Astrocyte (in vitro differentiated cells and primary cell): ENCODE results near the gene SLC19A1. TPM values are rescaled to one million over a fixed set of nuclear protein-coding genes. Genes with fewer than 3 reads are reported as not detected.

ENCODE experiments used
- DNase-seq: peaks from one replicate; pipeline ENCODE4 v3.0.0-alpha.2; 2010; ENCODE audit warnings: low read depth
- FAIRE-seq: peaks from 2 replicates; lab custom pipeline; 2011; peaks lifted over from hg19 to GRCh38; lab: Jason Lieb, UNC
- H2AFZ ChIP-seq: 2 replicates; pipeline ENCODE4 v1.6.0; 2012; ENCODE audit warnings: low read depth, low read length, inconsistent platforms
- H3K27ac ChIP-seq: 2 replicates; pipeline ENCODE4 v1.5.1; 2011; ENCODE audit warnings: low read depth, low read length, inconsistent platforms
- H3K27me3 ChIP-seq: 2 replicates; pipeline ENCODE4 v1.6.0; 2011; ENCODE audit warnings: low read length, inconsistent platforms; ENCODE audit not compliant: insufficient read depth
- H3K36me3 ChIP-seq: 2 replicates; pipeline ENCODE4 v1.5.1; 2011; ENCODE audit warnings: low read length, inconsistent platforms; ENCODE audit not compliant: insufficient read depth
- H3K4me1 ChIP-seq: 2 replicates; pipeline ENCODE4 v1.5.1; 2011; ENCODE audit warnings: low read length, inconsistent platforms; ENCODE audit not compliant: insufficient read depth
- H3K4me2 ChIP-seq: 2 replicates; pipeline ENCODE4 v1.6.0; 2012; ENCODE audit warnings: low read length, inconsistent platforms
- H3K4me3 ChIP-seq: 2 replicates; pipeline ENCODE4 v1.5.1; 2011; ENCODE audit warnings: low read depth, mild to moderate bottlenecking, low read length, inconsistent platforms; ENCODE audit not compliant: insufficient read depth
- H3K79me2 ChIP-seq: 2 replicates; pipeline ENCODE4 v1.6.0; 2012; ENCODE audit warnings: mild to moderate bottlenecking, low read length, inconsistent platforms; ENCODE audit not compliant: insufficient read depth
- H3K9ac ChIP-seq: 2 replicates; pipeline ENCODE4 v1.6.0; 2012; ENCODE audit warnings: mild to moderate bottlenecking, low read length, inconsistent platforms
- H3K9me3 ChIP-seq: 2 replicates; pipeline ENCODE4 v1.5.1; 2012; ENCODE audit warnings: low read depth, mild to moderate bottlenecking, low read length, inconsistent platforms; ENCODE audit not compliant: insufficient read depth
- H4K20me1 ChIP-seq: 2 replicates; pipeline ENCODE4 v1.6.0; 2012; ENCODE audit warnings: low read length, inconsistent platforms; ENCODE audit not compliant: insufficient read depth
- H3K27ac Mint-ChIP-seq: one replicate; pipeline ENCODE4 v1.8.0; 2021; ENCODE audit warnings: mild to moderate bottlenecking, mixed read lengths; ENCODE audit not compliant: unreplicated experiment
- H3K27me3 Mint-ChIP-seq: one replicate; pipeline ENCODE4 v1.8.0; 2021; ENCODE audit warnings: low read depth, mixed read lengths; ENCODE audit not compliant: unreplicated experiment
- H3K36me3 Mint-ChIP-seq: one replicate; pipeline ENCODE4 v1.8.0; 2021; ENCODE audit warnings: low read depth, mixed read lengths; ENCODE audit not compliant: unreplicated experiment
- H3K4me1 Mint-ChIP-seq: one replicate; pipeline ENCODE4 v1.8.0; 2021; ENCODE audit warnings: low read depth, mixed read lengths; ENCODE audit not compliant: unreplicated experiment
- H3K4me3 Mint-ChIP-seq: one replicate; pipeline ENCODE4 v1.8.0; 2021; ENCODE audit warnings: mild to moderate bottlenecking, moderate library complexity, mixed read lengths; ENCODE audit not compliant: unreplicated experiment
- H3K9me3 Mint-ChIP-seq: one replicate; pipeline ENCODE4 v1.8.0; 2021; ENCODE audit warnings: mild to moderate bottlenecking, mixed read lengths; ENCODE audit not compliant: unreplicated experiment
- EZH2 ChIP-seq: IDR thresholded peaks from 2 replicates; pipeline ENCODE4 v1.6.1; 2012; ENCODE audit warnings: mild to moderate bottlenecking, low read length, inconsistent platforms; ENCODE audit not compliant: insufficient read depth
- total RNA-seq: library from RNA; stranded (reverse); gene quantifications from 2 replicates; pipeline ENCODE4 v1.2.1, GENCODE V29; 2021
- TF ChIP-seq, protein P1 (sequence below): IDR thresholded peaks from 2 replicates; pipeline ENCODE4 v1.5.1; 2011; ENCODE audit warnings: low read depth, mild to moderate bottlenecking, inconsistent platforms, low read length, moderate library complexity; ENCODE audit not compliant: insufficient read depth

SLC19A1 gene
- total RNA-seq, 1 donor from 2014 or later = 11.7 TPM

DNA sequence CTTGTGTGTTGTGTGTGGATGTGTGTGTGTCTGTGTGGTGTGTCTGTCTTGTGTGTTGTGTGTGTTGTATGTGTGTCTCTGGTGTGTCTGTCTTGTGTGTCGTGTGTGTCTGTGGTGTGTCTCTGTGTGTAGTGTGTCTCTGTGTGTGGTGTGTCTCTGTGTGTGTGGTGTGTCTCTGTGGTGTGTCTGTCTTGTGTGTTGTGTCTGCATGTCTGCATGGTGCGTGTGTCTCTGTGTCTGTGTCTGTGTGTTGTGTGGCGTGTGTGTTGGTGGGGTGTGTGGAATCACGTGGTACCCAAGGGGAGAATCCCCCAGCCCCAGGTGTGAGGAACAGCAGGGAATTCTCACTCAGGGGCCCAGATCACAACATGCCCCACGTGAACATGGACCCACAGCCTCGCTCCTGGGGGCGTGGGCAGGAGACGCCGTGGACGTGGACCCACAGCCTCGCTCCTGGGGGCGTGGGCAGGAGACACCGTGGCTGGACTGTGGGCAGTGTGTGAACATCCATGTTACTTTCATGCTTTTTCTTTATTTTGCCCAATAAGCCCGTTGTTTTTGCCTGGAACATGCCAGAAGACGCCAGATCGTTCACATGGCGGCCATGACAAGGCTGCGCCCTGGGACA, 67.8 kb downstream of the SLC19A1 start:
- Histone ChIP-seq H3K4me2 (no peak overlapping the region), H3K36me3 (peaks cover 6% of the 10 kb centered on the region), H3K9me3 (peaks cover 4% of the 10 kb centered on the region), H3K9ac (no peak overlapping the region), H3K79me2 (peaks cover 25% of the 10 kb centered on the region), H2AFZ (no peak overlapping the region), H3K4me3 (no peak overlapping the region), H3K4me1 (peaks cover 27% of the 10 kb centered on the region), H4K20me1 (peaks cover 23% of the 10 kb centered on the region), H3K27me3 (no peaks in the 10 kb centered on the region), H3K27ac (no peak overlapping the region)
- H3K27ac Mint-ChIP-seq = peak overlapping the region; percentile 47
- peaks cover 33% of the 10 kb centered on the region for H3K4me1 Mint-ChIP-seq
- H3K4me3 Mint-ChIP-seq = no peak overlapping the region
- H3K9me3 Mint-ChIP-seq = no peaks in the 10 kb centered on the region
- no peaks in the 10 kb centered on the region for H3K27me3 Mint-ChIP-seq
- no peak for TF ChIP-seq EZH2
- TF ChIP-seq, protein P1, sequence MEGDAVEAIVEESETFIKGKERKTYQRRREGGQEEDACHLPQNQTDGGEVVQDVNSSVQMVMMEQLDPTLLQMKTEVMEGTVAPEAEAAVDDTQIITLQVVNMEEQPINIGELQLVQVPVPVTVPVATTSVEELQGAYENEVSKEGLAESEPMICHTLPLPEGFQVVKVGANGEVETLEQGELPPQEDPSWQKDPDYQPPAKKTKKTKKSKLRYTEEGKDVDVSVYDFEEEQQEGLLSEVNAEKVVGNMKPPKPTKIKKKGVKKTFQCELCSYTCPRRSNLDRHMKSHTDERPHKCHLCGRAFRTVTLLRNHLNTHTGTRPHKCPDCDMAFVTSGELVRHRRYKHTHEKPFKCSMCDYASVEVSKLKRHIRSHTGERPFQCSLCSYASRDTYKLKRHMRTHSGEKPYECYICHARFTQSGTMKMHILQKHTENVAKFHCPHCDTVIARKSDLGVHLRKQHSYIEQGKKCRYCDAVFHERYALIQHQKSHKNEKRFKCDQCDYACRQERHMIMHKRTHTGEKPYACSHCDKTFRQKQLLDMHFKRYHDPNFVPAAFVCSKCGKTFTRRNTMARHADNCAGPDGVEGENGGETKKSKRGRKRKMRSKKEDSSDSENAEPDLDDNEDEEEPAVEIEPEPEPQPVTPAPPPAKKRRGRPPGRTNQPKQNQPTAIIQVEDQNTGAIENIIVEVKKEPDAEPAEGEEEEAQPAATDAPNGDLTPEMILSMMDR = no peak
- FAIRE-seq = no peak
- DNase-seq = no peak
- H3K36me3 Mint-ChIP-seq = peaks cover 7% of the 10 kb centered on the region

DNA sequence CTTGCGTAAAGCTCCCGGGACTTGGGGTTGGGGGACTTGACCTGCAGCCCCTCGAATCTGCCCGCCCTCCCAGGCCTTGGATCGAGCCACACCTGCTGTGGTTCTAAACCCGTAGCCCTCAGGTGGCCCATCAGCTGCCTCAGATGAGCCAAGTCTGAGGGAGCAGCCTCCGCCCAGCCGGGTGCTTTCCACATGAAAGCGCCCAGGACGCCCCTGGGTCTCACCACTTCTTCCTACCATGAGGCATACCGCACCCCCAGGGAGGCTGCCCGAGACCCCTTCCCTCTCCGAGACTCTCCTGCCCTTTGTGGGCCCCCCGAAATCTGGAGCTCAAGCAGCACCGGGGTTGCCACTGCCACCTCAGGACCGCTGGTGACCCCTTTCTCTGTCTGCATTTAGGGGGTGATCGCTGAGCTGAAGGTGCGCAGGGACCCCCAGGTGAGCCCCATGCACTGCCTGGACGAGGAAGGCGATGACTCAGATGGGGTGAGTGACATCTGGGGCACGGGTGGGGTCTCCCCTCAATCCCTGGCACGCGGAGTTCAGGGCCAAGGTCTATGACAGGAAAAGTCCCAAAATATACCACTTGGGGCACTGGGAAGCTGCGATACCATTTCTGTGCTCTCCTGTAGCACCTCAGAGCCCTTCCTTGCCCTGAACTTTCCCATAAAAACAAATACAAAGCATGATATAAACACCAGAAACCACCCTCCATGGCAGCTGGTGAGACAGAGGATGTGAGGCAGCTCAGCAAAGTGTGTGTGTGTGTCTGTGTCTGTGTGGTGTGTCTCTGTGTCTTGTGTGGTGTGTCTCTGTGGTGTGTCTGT, 68.5 kb downstream of the SLC19A1 start:
- no peak overlapping the region for H3K4me2 ChIP-seq
- no peak for TF ChIP-seq EZH2
- TF ChIP-seq, protein P1 = no peak
- H3K79me2 ChIP-seq = peaks cover 25% of the 10 kb centered on the region
- H3K9ac ChIP-seq = no peak overlapping the region
- no peaks in the 10 kb centered on the region for H3K27me3 ChIP-seq
- Mint-ChIP-seq H3K36me3 (peaks cover 4% of the 10 kb centered on the region), H3K9me3 (no peaks in the 10 kb centered on the region), H3K4me1 (peaks cover 34% of the 10 kb centered on the region), H3K27ac (peak overlapping the region; percentile 47), H3K27me3 (no peaks in the 10 kb centered on the region), H3K4me3 (no peak overlapping the region)
- no peak overlapping the region for H3K27ac ChIP-seq
- H3K4me3 ChIP-seq = no peak overlapping the region
- peaks cover 3% of the 10 kb centered on the region for H3K36me3 ChIP-seq
- DNase-seq = no peak
- H4K20me1 ChIP-seq = peaks cover 20% of the 10 kb centered on the region
- H3K4me1 ChIP-seq = peaks cover 27% of the 10 kb centered on the region
- FAIRE-seq = no peak
- H3K9me3 ChIP-seq = no peaks in the 10 kb centered on the region
- no peak overlapping the region for H2AFZ ChIP-seq
